Activated CD4-positive, alpha-beta T cell treated with anti-CD3 and anti-CD28 coated beads, Interleukin-2, amount 50 U/mL, for 4 hours (primary cell): ENCODE results near the gene TRAF5.
"Not testable (repeated sequence)": the region's sequence is repeated elsewhere in the genome, so short reads cannot be mapped to it uniquely, and the experiment has no call there.

Experiments used
- DNase-seq, 2 experiments: peaks; one replicate each; pipeline ENCODE4 v3.0.0-alpha.2; 2020

Gene TRAF5

DNA sequence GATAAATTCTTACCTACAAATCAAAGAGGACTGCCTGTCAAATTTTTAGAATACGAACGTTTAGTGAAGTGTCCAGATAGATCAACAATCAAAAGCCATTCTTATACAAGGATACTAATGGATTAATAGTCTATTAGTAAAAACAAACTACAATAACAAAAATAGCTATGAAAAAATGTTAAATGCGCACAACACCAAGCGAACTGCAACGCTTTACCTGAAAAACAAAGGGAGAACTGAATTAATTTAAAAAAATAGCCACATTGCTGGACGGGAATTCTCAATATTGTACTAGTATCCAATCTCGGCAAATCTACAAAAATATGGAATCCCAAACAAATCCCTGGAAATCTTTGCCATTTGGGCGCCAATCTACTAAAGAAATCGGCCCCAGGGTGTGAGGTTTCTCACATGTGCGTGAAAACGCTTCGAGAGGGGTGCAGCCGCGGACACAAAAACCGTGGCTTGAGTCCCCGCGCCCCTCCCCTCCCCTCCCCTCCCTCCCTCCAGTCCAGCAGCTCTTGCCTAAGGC lies 55.6 kb downstream of the TRAF5 start:
- DNase-seq, result no peak

DNA sequence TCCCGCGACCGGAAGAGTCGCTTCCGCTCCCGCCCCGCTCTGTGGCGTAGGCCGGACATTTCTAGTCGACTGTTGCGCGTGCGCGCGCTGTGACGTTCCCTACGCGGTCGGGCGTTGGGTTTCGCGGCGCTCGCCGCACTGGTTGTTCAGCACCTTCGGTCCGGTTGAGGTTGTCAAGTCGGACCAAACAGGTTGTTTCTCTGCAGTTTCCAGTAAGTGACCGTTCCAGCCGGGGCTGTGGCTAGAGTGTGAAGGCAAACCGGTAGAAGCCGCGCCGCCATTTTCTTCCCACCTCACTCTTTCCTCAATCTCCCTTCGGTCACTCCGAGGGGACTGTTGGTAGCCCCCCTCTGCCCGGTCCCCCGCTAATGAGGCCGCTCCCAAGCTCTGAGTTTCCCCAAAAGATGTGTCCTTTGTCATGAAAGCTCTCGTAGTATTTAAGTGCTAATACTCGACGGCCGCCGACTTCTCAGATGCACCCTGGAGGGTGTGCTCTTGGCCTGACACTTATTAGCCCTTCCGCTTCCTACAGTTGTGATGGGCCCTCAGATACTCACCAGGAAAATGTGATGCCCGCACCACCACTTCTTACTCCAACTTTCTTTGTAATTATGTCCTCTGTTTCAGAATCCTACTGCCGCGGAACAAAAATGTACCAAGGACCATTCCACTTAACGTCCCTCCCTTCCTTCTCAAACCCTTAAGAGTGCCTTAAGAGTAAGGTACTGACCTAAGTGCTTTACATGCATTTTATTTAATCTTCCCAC lies 56.3 kb downstream of the TRAF5 start:
- DNase-seq, result peak; percentile 59 to 60

DNA sequence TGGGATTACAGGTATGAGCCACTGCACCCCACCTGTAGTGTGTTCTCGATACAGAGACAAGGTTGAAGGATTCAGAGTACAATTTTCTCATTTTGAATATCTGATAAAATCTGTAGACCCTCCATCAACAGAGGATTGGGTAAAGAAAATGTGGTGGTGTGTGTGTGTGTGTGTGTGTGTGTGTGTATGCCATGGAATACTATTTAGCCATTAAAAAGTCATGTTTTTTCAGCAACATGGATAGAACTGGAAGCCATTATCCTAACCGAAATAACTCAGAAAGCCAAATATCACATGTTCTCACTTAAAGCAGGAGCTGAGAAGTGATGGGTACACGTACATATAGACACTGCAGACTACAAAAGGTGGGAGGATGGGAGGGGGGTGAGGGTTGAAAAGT lies 57.9 kb downstream of the TRAF5 start:
- no peak for DNase-seq

- DNase-seq, result no peak
These were observed 60.3 kb downstream of the TRAF5 start for GRCh38 chr1:211386921-211387320.

GRCh38 chr1:211390829-211391228 lies 64.2 kb downstream of the TRAF5 start:
- DNase-seq, result not testable (repeated sequence)

DNA sequence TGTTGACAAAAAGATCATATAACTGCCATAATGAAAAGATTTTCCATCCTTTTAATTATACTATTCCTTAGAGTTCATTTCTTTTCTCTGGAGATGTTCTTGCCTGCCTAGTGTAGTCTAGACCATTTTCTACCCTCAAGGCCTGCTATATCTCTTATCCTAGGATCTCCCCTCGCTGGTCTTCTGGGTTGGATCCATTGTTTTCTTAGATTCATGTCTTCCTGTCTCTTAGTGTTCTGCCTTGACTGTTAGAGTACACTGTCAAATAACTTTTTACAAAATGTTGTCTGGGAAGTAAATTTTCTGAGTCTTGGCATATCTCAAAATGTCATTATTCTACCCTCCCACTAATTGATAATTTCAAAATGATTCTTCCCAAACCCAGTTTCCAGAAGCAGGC lies 66.6 kb downstream of the TRAF5 start:
- DNase-seq, result no peak

GRCh38 chr1:211398266-211398930 lies 71.8 kb downstream of the TRAF5 start:
- not testable (repeated sequence) for DNase-seq

GRCh38 chr1:211399851-211400393 lies 73.3 kb downstream of the TRAF5 start:
- not testable (repeated sequence) for DNase-seq

DNA sequence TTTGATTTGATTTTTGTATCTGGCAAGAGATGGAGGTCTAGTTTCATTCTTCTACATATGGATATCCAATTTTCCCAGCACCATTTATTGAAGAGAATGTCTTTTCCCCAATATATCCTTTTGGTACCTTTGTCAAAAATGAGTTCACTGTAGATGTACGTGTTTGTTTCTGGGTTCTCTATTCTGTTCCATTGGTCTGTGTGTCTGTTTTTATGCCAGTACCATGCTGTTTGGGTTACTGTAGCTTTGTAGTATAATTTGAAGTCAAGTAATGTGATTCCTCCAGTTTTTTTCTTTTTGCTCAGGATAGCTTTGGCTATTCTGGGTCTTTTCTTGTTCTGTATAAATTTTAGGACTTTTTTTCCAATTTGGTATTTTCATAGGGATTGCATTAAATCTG lies 75.1 kb downstream of the TRAF5 start:
- DNase-seq, result not testable (repeated sequence)

DNA sequence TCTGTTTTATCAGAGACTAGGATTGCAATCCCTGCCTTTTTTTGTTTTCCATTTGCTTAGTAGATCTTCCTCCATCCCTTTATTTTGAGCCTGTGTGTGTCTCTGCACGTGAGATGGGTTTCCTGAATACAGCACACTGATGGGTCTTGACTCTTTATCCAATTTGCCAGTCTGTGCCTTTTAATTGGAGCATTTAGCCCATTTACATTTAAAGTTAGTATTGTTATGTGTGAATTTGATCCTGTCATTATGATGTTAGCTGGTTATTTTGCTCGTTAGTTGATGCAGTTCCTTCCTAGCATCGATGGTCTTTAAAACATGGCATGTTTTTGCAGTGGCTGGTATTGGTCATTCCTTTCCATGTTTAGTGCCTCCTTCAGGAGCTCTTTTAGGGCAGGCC lies 79.5 kb downstream of the TRAF5 start:
- DNase-seq, result not testable (repeated sequence)

DNA sequence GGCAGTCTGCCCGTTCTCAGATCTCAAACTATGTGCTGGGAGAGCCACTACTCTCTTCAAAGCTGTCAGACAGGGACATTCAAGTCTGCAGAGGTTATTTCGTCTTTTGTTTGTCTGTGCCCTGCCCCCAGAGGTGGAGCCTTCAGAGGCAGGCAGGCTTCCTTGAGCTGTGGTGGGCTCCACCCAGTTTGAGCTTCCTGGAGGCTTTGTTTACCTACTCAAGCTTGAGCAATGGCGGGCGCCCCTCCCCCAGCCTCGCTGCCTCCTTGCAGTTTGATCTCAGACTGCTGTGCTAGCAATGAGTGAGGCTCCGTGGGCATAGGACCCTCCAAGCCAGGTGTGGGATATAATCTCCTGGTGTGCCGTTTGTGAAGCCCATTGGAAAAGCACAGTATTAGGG lies 81.1 kb downstream of the TRAF5 start:
- DNase-seq, result not testable (repeated sequence)

GRCh38 chr1:211411639-211412038 lies 85.0 kb downstream of the TRAF5 start:
- no peak for DNase-seq

- no peak for DNase-seq
These were observed 89.1 kb downstream of the TRAF5 start for GRCh38 chr1:211415700-211416099.

- DNase-seq, result peak; percentile 4 to 8
These were observed 89.6 kb downstream of the TRAF5 start for GRCh38 chr1:211416246-211416627.

DNA sequence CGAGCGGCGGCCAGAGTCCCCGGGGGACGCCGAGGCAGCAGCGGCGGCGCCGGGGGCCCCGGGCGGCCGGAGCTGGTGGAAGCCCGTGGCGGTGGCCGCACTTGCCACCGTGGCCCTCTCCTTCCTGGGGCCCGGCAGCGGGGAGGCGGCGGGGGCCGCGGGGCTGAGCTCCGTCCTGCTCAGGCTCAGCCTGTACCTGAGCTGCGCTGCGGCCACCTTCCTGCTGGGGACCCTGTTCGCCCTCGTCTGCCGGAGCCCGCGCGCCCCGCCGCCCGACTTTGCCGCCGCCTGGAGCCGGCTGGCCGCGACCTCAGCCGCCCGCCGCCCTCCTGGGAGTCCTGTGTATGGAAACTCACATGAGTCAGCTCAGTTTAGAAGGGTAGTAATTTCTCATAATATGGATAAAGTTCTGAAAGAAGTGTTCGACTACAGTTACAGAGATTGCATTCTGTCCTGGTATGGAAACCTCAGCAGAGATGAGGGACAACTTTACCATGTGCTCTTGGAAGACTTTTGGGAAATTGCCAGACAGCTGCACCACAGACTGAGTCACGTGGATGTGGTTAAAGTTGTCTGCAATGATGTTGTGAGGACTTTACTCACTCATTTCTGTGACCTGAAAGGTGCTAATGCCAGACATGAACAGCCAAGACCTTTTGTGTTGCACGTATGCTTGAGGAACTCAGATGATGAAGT lies 90.1 kb downstream of the TRAF5 start:
- DNase-seq, result peak; percentile 32 to 45

- no peak for DNase-seq
These were observed 93.8 kb downstream of the TRAF5 start for GRCh38 chr1:211420389-211420788.

DNA sequence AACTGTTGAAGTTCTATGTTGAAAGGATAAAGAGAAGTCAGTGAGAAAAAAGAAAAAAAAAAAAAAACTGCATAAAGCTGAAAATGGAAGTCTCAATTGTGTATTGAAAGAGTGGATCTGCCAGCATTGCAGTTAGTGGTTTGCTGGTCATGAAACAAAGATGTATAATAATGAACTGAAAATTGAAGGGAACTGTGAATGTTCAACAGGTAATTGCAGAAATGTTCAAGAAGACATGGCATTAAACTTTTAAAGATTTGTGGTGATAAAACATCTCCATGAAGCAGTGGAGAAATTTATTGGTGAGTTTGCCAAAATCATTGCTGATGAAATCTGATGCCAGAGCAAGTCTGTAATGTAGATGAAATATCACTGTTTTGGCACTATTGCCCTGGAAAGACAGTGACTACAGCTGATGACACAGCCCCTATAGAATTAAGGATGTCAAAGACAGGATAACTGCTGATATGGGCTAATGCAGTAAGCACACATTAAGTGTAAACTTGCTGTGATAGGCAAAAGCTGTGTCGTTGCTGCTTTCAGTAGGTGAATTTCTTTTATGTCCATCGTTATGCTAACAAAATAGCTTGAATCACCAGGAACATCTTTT lies 94.3 kb downstream of the TRAF5 start:
- no peak for DNase-seq

DNA sequence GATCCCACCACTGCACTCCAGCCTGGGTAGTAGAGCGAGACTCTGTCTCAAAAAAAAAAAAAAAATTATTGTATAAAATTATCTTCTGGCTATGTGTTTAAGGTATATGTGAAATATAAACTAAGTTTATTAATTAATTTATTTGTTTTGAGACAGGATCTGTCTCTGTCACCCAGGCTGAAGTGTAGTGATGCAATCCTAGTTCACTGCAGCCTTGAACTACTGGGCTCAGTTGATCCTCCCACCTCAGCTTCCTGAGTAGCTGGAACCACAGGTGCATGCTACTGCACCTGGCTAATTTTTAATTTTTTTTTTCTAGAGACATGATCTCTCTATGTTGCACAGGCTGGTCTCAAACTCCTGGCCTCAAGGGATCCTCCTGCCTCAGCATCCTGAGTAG lies 97.4 kb downstream of the TRAF5 start:
- DNase-seq, result no peak
